ENCODE measurements around the gene IL34. TPM values are rescaled to one million over a fixed set of nuclear protein-coding genes. Genes with fewer than 3 reads are reported as not detected.
A peak's percentile ranks its signal among the peaks of the same experiment; 100 is the strongest.

Gene IL34
- total RNA-seq, 4 donors from 2014 or later = 96.9 to 158 (median 129) TPM

DNA sequence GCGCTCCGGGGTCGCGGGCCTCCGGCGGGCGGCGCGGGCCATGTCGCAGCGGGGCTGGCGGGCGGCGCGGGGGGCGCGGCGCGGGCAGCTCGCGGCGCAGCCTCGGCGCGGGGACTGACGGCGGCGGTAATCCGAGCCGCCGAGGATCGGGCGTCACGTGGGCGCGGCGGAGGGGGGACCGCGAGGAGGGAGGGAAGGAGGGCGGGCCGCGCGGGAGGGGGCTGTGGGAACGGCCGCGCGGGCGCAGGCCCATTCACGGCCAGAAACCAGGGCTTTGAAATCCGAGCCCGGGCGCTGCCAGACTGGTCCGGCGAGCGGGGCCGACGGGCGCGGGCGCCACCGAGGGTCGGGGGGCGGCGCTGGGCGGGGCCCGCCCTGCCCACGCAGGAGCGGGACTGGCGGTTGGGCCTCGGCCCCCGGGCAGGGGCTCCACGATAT is 39.6 kb downstream of the IL34 start, which contains the start of gene MTSS2:
Gene MTSS2, minus strand, starts transcription at position 116 of the 438 bp plus-strand sequence. CDS start 262 bp downstream, outside the sequence.
- peak in 1 of 2 donors; percentile 96 for DNase-seq (ENCODE audit: low spot score in 2 of 2)
- 0% methylated on average over 5 of the region's 72 CpGs; no CpG with 5 or more reads in 1 of the 2 donors for WGBS, 2 donors
- intact Hi-C loops (cut with DNase I; ENCODE audit: low total_unique reads) = no loop called here

DNA sequence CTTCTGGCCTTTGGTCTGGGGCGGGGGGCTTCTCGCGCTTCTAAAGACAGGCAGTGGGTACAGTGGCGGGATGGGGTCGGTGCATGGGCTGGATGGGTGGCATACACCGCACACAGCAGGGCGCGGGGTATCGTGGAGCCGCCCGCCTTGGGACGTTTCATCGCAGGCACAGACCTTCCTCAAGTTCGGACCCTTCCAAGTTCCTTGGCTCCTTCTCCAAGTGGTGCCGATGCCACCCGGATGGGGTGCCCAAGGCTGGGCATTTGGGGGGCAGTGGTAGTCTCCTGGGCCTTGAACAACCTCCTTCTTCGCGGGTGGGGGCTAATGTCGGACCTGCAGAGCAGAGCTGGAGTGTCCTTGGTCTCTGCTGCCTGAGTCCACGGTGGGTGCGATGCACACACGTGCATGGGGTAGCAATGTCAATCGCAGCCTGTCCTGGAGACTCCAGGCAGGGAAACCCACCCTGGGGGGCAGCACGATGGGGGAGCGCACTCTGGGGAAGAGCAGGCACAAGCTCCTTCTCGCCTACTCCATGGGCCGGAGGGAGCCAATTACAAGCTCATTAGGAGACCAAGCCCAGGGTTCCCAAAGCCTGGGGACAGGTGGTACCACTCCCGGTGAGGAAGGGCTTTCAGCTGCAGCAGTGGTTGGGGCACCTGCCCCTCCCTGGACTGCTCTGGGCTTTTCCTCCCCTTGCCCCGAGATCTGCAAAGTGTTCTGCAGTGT is 40.2 kb downstream of the IL34 start:
- no peak for TF ChIP-seq POLR2A (IDR thresholded peaks at IDR 0.05)
- TF ChIP-seq, protein P1, sequence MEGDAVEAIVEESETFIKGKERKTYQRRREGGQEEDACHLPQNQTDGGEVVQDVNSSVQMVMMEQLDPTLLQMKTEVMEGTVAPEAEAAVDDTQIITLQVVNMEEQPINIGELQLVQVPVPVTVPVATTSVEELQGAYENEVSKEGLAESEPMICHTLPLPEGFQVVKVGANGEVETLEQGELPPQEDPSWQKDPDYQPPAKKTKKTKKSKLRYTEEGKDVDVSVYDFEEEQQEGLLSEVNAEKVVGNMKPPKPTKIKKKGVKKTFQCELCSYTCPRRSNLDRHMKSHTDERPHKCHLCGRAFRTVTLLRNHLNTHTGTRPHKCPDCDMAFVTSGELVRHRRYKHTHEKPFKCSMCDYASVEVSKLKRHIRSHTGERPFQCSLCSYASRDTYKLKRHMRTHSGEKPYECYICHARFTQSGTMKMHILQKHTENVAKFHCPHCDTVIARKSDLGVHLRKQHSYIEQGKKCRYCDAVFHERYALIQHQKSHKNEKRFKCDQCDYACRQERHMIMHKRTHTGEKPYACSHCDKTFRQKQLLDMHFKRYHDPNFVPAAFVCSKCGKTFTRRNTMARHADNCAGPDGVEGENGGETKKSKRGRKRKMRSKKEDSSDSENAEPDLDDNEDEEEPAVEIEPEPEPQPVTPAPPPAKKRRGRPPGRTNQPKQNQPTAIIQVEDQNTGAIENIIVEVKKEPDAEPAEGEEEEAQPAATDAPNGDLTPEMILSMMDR (IDR thresholded peaks at IDR 0.05) = no peak
- H3K4me3 ChIP-seq (ENCODE audit: low read depth, poor library complexity, severe bottlenecking) = no peak overlapping the region
- intact Hi-C loops (cut with DNase I; ENCODE audit: low total_unique reads) = no loop called here
- WGBS, 2 donors = 29 to 34% methylated on average over 27 to 28 of the region's 29 CpGs
- DNase-seq (ENCODE audit: low spot score in 2 of 2) = no peak

More for the DNA sequence above, 39.6 kb downstream of the IL34 start, which contains the start of gene MTSS2:
- no peak for TF ChIP-seq POLR2A (IDR thresholded peaks at IDR 0.05)
- TF ChIP-seq, protein P1 (IDR thresholded peaks at IDR 0.05) = no peak
- peak within 1 kb of the TSS; percentile 64 for H3K4me3 ChIP-seq (ENCODE audit: low read depth, poor library complexity, severe bottlenecking)

DNA sequence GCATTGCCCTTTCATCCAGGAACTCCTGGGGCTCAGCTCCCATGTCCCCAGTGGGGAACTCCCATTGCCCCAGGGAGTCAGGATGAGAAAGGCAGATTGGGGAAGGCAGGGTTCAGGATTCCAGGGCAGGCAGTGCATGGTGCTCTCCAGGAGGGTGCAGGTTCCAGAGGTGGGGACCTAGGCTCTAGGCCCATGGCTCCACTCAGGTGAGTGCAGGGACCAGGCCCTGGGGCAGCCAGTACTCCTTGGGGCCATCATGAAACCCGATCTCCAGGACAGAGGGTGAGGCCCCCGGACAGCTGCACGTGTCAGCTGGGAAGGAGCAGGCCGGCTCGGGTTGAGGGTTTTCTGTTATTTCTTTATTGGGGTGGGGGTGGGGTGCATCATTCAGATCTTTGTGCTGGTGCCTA is 40.7 kb downstream of the IL34 start:
- WGBS, 2 donors = 28 to 32% methylated on average over 5 of the region's 5 CpGs
- intact Hi-C loops (cut with DNase I; ENCODE audit: low total_unique reads) = no loop called here
- DNase-seq (ENCODE audit: low spot score in 2 of 2) = no peak
- no peak overlapping the region for H3K4me3 ChIP-seq (ENCODE audit: low read depth, poor library complexity, severe bottlenecking)
- TF ChIP-seq POLR2A (IDR thresholded peaks at IDR 0.05) = no peak
- TF ChIP-seq, protein P1 (IDR thresholded peaks at IDR 0.05) = no peak

DNA sequence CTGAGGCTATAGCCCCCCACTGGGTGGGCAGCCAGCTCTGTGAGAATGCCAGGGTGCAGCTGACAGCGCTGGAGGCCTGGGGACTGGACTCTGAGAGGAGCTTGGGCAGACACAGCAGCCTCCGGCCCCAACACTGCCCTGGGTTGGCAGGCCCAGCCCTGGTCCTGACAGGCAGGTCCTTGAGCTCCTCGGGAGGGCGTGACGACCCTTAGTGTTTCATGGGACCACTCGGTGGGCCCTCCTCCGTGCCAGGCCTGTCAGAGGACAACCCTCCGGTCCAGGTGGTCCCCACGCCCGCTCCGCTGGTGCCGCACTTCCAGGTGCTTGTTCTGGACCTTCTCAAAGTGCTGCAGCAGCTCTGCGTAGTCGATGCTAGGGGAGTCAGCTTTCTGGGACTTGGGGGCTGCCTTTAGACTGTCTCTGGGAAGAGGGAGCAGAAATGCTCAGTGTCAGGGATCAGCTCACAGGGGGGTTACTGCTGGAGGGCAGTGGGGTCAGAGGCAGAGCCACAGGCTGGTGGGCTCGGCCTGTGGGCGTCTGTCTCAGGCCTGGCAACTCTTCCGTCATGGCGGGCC is 41.4 kb downstream of the IL34 start:
- DNase-seq (ENCODE audit: low spot score in 2 of 2) = no peak
- TF ChIP-seq, protein P1 (IDR thresholded peaks at IDR 0.05) = no peak
- TF ChIP-seq POLR2A (IDR thresholded peaks at IDR 0.05) = no peak
- no peak overlapping the region for H3K4me3 ChIP-seq (ENCODE audit: low read depth, poor library complexity, severe bottlenecking)
- intact Hi-C loops (cut with DNase I; ENCODE audit: low total_unique reads) = no loop called here
- 75 to 85% methylated on average over 13 to 18 of the region's 18 CpGs for WGBS, 2 donors

DNA sequence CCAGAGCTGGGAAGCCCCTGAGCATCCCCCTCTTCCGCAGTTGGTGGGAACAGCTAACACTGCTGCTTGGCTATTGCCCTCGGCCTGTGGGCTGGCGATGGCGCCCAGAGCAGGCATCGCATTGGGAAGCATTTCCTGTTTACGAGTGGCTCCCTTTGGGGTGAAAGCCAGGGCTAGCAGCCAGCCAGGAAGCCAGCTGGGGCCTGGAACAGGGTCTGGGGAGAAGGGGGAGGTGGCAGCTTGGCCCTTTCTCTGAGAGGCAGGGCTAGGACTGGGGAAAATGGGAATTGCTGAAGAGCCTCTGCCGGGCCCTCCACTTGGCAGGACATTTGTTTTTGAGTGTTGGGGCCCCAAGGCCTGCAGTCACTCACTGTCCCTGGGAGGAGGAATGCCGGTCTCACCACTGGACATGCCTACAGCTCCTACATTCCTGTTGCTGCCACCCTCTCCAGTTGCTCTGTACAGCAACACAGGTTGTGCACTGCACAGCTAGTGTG is 41.9 kb downstream of the IL34 start:
- H3K4me3 ChIP-seq (ENCODE audit: low read depth, poor library complexity, severe bottlenecking) = no peak overlapping the region
- DNase-seq (ENCODE audit: low spot score in 2 of 2) = peak in 1 of 2 donors; percentile 95
- 27 to 39% methylated on average over 4 to 8 of the region's 8 CpGs for WGBS, 2 donors
- intact Hi-C loops (cut with DNase I; ENCODE audit: low total_unique reads) = no loop called here
- TF ChIP-seq, protein P1 (IDR thresholded peaks at IDR 0.05) = no peak
- TF ChIP-seq POLR2A (IDR thresholded peaks at IDR 0.05) = no peak
